A549 (cell line): ENCODE measurements around the gene P4HB. TPM values are rescaled to one million over a fixed set of nuclear protein-coding genes. Genes with fewer than 3 reads are reported as not detected.

Source experiments
- ATAC-seq, 2 experiments: fragments of 200-7000 bp in 1 of 2; fragments of >200 bp in 1 of 2; cut with Nextera tagmentation in 1 of 2; cut with Tn5 transposase in 1 of 2; 3 replicates each; pipeline versions ENCODE4 v1.8.0 to v1.9.1; 2018 to 2020; ENCODE audit warnings: mild to moderate bottlenecking in 1 of 2, moderate library complexity in 1 of 2
- CTCF ChIA-PET: fragments of 300-600 bp; sonication (Branson Sonifier 250); formaldehyde crosslinking; extraction: SDS; loops from one replicate; lab custom pipeline; 2021; ENCODE audit warnings: antibody characterized with exemption, inconsistent platforms; lab: Yijun Ruan, JAX
- POLR2A ChIA-PET: fragments of 350-600 bp; formaldehyde crosslinking; extraction: SDS; loops from one replicate; lab custom pipeline; 2021; ENCODE audit warnings: antibody characterized with exemption, inconsistent platforms; lab: Yijun Ruan, JAX
- DNase-seq, 2 experiments: peaks; one replicate each; pipeline versions ENCODE4 v3.0.0 to v3.0.0-alpha.2; 2011 to 2016; ENCODE audit warnings: low read depth in 1 of 2, low spot score in 1 of 2
- FAIRE-seq: peaks from 2 replicates; lab custom pipeline; 2011; peaks lifted over from hg19 to GRCh38; lab: Jason Lieb, UNC
- H3K27ac ChIP-seq, 2 experiments: fragments of >200 bp; sonication (Bioruptor Twin); formaldehyde crosslinking; 3 replicates each; pipeline ENCODE4 v1.5.1; 2016 to 2017
- H3K4me1 ChIP-seq: fragments of >200 bp; sonication (Bioruptor Twin); formaldehyde crosslinking; 3 replicates; pipeline ENCODE4 v1.6.1; 2016
- H3K4me2 ChIP-seq: fragments of >200 bp; sonication (Bioruptor Twin); formaldehyde crosslinking; 3 replicates; pipeline ENCODE4 v1.6.1; 2016
- H3K4me3 ChIP-seq: fragments of >200 bp; sonication (Bioruptor Twin); formaldehyde crosslinking; 3 replicates; pipeline ENCODE4 v1.5.1; 2016
- H3K9me3 ChIP-seq: fragments of >200 bp; sonication (Bioruptor Twin); formaldehyde crosslinking; 3 replicates; pipeline ENCODE4 v1.6.1; 2016
- BHLHE40 ChIP-seq: IDR thresholded peaks from 2 replicates; pipeline ENCODE4 v1.6.1; 2012; ENCODE audit warnings: low read depth, low read length, inconsistent platforms
- CHD2 ChIP-seq: fragments of 150-350 bp; IDR thresholded peaks from 2 replicates; pipeline ENCODE4 v1.6.1; 2014; ENCODE audit warnings: low read length; ENCODE audit not compliant: partially characterized antibody
- CHD4 ChIP-seq: fragments of 200-600 bp; sonication (generic); IDR thresholded peaks from 2 replicates; pipeline ENCODE4 v1.6.1; 2016; ENCODE audit warnings: antibody characterized with exemption, mild to moderate bottlenecking, borderline replicate concordance
- ESRRA ChIP-seq: fragments of 150-350 bp; IDR thresholded peaks from 2 replicates; pipeline ENCODE4 v1.6.1; 2014; ENCODE audit warnings: mild to moderate bottlenecking, low read length, borderline replicate concordance
- FOXS1 ChIP-seq: fragments of 250-450 bp; sonication (Bioruptor Pico); IDR thresholded peaks from 2 replicates; pipeline ENCODE4 v1.5.0; 2020; ENCODE audit warnings: mild to moderate bottlenecking, moderate library complexity
- HDAC2 ChIP-seq: fragments of 200-600 bp; sonication (generic); IDR thresholded peaks from 2 replicates; pipeline ENCODE4 v1.6.1; 2016
- HEYL ChIP-seq: fragments of 250-450 bp; sonication (Bioruptor Pico); IDR thresholded peaks from 2 replicates; pipeline ENCODE4 v1.8.0; 2021; ENCODE audit warnings: mild to moderate bottlenecking, moderate library complexity
- JUN ChIP-seq, 2 experiments: fragments of >200 bp; sonication (Bioruptor Twin); formaldehyde crosslinking; IDR thresholded peaks; 2 replicates in 1 of 2; 3 replicates in 1 of 2; pipeline ENCODE4 v1.6.1; 2016 to 2017
- RCOR1 ChIP-seq: fragments of 150-350 bp; IDR thresholded peaks from 2 replicates; pipeline ENCODE4 v1.6.1; 2014; ENCODE audit warnings: antibody characterized with exemption, low read length, low read depth
- SMC3 ChIP-seq: fragments of >200 bp; sonication (Bioruptor Twin); formaldehyde crosslinking; IDR thresholded peaks from 3 replicates; pipeline ENCODE4 v1.6.1; 2018; ENCODE audit warnings: inconsistent platforms
- TFCP2L1 ChIP-seq: fragments of 250-450 bp; sonication (Bioruptor Pico); IDR thresholded peaks from 2 replicates; pipeline ENCODE4 v1.5.0; 2021; ENCODE audit warnings: mild to moderate bottlenecking
- TP53 ChIP-seq: fragments of 250-450 bp; sonication (Bioruptor Pico); IDR thresholded peaks from 2 replicates; pipeline ENCODE4 v1.5.0; 2021; ENCODE audit warnings: mild to moderate bottlenecking, moderate library complexity
- WGBS: methylation state at CpG from one replicate; pipeline ENCODE4 v1.1.6; 2017; ENCODE audit errors: missing lambda C conversion rate; 5-methylcytosine and 5-hydroxymethylcytosine counted together
- polyA plus RNA-seq, 4 experiments: library from polyadenylated mRNA; depleted of rRNA in 3 of 4; stranded (reverse); fragments of >200 nt; fragmentation: RNase III in 1 of 4; extraction: RNeasy Plus Mini Kit Qiagen cat#74134 plus additional on column Dnase treatment in 1 of 4; gene quantifications; 2 replicates in 3 of 4; 3 replicates in 1 of 4; pipeline ENCODE4 v1.2.3, GENCODE V29; 2011 to 2017
- TF ChIP-seq, protein P1 (sequence below): fragments of >200 bp; sonication (Bioruptor Twin); formaldehyde crosslinking; IDR thresholded peaks from 3 replicates; pipeline ENCODE4 v1.6.1; 2016
- TF ChIP-seq, protein P2 (sequence below): fragments of >200 bp; sonication (Bioruptor Twin); formaldehyde crosslinking; IDR thresholded peaks from 2 replicates; pipeline ENCODE4 v1.6.1; 2016
- TF ChIP-seq, protein P3 (sequence below): IDR thresholded peaks from 2 replicates; pipeline ENCODE4 v1.6.1; 2012
- TF ChIP-seq, protein P4 (sequence below): IDR thresholded peaks from 2 replicates; pipeline ENCODE4 v1.6.1; 2012; ENCODE audit warnings: low read depth, borderline replicate concordance
- TF ChIP-seq, protein P5 (sequence below): fragments of 250-450 bp; sonication (Bioruptor Pico); IDR thresholded peaks from 2 replicates; pipeline ENCODE4 v1.5.0; 2021; ENCODE audit warnings: mild to moderate bottlenecking, moderate library complexity, borderline replicate concordance

P4HB gene
- polyA plus RNA-seq, 2 of the 4 experiments (the other 2 are of a cell fraction), result 102 to 622 TPM

DNA sequence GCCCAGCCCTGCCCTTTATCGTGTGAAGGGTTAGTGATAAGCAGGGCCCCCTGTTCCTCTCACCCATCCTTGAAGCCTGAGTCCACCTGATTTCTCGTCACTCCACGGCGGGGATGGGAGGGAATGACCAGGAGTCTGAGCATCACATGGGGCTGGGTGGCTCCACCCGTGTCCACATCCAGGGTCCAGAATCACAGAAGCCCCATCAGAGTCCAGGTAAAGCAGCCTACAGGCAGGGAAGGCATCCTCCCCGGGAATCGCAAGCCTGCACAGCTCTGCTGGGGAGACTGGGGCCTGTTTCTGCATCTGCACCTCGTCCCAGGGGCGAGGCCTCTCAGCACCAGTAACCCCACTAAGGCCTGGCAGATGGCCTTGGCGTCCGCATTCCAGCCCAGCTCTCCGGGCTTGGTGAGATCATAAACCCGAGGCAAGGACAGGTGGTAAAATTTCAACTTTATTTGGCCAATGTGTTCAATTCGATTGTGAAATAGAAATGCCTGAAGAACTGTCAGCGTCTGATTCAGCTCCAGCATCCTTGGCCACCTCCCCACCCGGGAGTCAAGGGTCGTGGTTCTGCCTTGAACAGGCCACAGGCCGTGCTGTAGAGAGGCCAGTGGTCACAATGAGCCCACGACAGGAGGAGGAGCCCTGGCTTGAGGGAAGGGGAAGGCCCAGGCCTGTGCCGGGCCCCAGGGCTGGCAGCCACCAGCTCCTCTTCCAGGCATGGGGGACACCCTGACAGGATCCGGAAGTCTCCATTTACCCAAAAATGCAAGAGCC lies 17.4 kb downstream of the P4HB start:
- no peak overlapping the region for H3K4me3 ChIP-seq
- WGBS, result 81% methylated on average over 21 of the region's 21 CpGs
- no peak overlapping the region for H3K4me2 ChIP-seq
- POLR2A ChIA-PET, result interaction anchor here (2.0 to 2.3 kb wide), 2 partner anchors 10 to 18 kb away, joined by 5 to 12 read pairs; partner anchors contain the start of genes MCRIP1 and P4HB
- TF ChIP-seq HDAC2 (no peak), JUN (IDR thresholded peaks at IDR 0.05) (peak; percentile 26 to 32; a peak in 1 of 5 replicates)
- TF ChIP-seq, all 56 proteins: peak for 1
- H3K9me3 ChIP-seq, result no peaks in the 10 kb centered on the region
- DNase-seq (no peak), ATAC-seq (peak in 1 of 2 experiments; percentile 2; a peak in 1 of 6 replicates), FAIRE-seq (no peak)
- CTCF ChIA-PET, result interaction anchor here (1.1 to 6.0 kb wide), 7 partner anchors 9 to 116 kb away, joined by 3 to 32 read pairs (median 3); partner anchors contain the start of gene PPP1R27
- no peak overlapping the region for H3K27ac ChIP-seq
- no peaks in the 10 kb centered on the region for H3K4me1 ChIP-seq

DNA sequence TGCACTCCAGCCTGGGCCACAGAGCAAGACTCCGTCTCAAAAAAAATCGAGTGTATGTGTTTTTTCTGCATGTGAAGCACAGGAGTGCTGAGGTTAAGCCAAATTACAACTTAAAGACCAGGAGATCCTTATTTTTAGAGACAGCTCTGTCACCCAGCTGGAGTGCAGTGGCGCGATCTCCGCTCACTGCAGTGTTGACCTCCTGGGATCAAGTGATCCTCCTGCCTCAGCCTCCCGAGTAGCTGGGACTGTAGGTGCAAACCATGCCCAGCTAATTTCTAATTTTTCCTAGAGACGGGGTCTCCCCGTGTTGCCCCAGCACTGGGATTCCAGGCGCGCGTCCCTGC lies 18.0 kb downstream of the P4HB start:
- Histone ChIP-seq H3K4me2 (no peak overlapping the region), H3K27ac (no peak overlapping the region), H3K9me3 (no peaks in the 10 kb centered on the region)
- ChIA-PET CTCF (interaction anchor here (0.6 to 6.0 kb wide), 8 partner anchors 8 to 586 kb away, joined by 3 to 32 read pairs (median 3); partner anchors contain the start of gene PPP1R27), POLR2A (interaction anchor here (2.0 to 2.3 kb wide), 2 partner anchors 9 to 18 kb away, joined by 5 to 12 read pairs; partner anchors contain the start of genes MCRIP1 and P4HB)
- 90% methylated on average over 11 of the region's 11 CpGs for WGBS
- no peak for FAIRE-seq
- no peak for ATAC-seq
- TF ChIP-seq BHLHE40 (no peak), CHD2 (no peak), JUN (IDR thresholded peaks at IDR 0.05) (0 out of 5 replicates have a peak, but pooled peaks of 1 of the 2 experiments have one; percentile 26), RCOR1 (no peak)
- TF ChIP-seq, all 56 proteins: peak for 1
- Histone ChIP-seq H3K4me3 (no peak overlapping the region), H3K4me1 (no peaks in the 10 kb centered on the region)
- DNase-seq, result no peak

DNA sequence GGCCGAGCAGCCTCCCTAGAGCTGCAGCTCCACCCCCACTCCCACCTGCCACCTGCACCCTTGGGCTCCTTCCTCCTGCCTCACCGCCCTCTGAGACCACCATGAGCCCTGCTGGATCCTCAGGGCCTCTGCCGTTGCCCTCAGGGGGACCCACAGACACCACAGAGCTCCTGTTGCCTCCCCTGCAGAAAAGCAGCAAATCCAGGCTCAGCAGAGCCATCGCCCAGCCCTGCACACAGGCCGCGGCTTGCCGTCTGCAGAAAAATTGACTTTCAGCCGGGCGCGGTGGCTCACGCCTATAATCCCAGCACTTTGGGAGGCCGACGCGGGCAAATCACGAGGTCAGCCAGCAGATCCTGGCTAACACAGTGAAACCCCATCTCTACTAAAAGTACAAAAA lies 18.5 kb downstream of the P4HB start:
- TF ChIP-seq, protein P1, sequence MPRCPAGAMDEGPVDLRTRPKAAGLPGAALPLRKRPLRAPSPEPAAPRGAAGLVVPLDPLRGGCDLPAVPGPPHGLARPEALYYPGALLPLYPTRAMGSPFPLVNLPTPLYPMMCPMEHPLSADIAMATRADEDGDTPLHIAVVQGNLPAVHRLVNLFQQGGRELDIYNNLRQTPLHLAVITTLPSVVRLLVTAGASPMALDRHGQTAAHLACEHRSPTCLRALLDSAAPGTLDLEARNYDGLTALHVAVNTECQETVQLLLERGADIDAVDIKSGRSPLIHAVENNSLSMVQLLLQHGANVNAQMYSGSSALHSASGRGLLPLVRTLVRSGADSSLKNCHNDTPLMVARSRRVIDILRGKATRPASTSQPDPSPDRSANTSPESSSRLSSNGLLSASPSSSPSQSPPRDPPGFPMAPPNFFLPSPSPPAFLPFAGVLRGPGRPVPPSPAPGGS, result no peak
- TF ChIP-seq, protein P2, sequence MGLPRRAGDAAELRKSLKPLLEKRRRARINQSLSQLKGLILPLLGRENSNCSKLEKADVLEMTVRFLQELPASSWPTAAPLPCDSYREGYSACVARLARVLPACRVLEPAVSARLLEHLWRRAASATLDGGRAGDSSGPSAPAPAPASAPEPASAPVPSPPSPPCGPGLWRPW, result no peak
- TF ChIP-seq TFCP2L1 (CRISPR knock-in tag), result no peak
- TF ChIP-seq HDAC2, result no peak
- no peak for TF ChIP-seq SMC3
- TF ChIP-seq FOXS1 (CRISPR knock-in tag), result no peak
- no peak for TF ChIP-seq TP53 (CRISPR knock-in tag)
- TF ChIP-seq ESRRA, result no peak
- ChIA-PET CTCF (interaction anchor here (0.6 to 6.0 kb wide), 9 partner anchors 11 to 586 kb away, joined by 3 to 32 read pairs (median 3); no protein-coding TSS in a partner anchor), POLR2A (interaction anchor here (2.0 to 2.3 kb wide), 2 partner anchors 9 to 19 kb away, joined by 5 to 12 read pairs; partner anchors contain the start of genes MCRIP1 and P4HB)
- no peak for ATAC-seq
- no peak for DNase-seq
- Histone ChIP-seq H3K4me3 (no peak overlapping the region), H3K4me1 (no peaks in the 10 kb centered on the region), H3K9me3 (no peaks in the 10 kb centered on the region), H3K4me2 (no peak overlapping the region), H3K27ac (no peak overlapping the region)
- WGBS, result 90% methylated on average over 15 of the region's 15 CpGs
- FAIRE-seq, result no peak

DNA sequence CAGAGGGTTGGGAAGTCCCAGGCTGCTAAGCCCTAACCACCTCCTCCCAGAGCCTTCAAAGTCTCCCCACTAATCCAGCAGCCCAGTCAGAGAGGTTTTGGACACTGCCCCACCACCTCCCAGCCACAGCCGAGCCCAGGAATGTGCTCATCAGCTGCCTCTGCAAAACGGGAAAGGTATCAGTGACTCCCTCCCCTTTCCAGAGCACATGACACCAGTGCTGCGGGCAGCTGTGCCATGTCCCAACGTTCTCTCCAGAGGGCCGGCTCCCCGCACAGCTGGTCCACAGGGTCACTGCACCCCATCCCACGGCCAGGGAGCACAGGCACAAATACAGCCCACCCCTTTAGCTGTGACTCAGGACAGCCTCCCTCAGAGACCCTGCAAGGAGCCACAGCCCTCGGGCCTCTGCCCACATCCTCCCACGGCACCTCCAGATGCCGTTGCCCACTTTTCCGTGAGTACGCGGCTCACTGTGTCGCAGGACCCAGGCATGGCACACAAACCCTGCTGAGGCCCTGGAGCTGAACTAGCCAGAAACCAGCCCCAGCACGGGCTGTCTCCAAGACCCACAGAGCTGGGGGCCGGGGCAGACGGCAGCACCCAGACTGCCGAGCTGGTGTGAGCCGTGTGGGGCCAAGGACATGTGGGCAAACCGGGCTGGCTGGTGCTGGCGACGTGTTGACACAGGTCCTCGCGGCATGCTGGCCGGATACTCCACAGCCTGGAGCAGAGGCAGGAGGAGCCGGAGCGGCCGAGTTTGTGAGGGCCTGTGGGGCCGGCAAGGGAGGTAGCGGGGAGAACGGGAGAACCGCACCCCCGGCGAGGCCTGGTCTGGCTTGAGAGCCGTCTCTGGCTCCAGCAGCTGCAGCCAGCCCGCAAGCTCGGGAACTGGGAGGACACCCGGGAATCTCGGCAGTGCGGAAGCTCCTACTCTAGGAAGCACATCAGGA lies 19.2 kb downstream of the P4HB start:
- FAIRE-seq, result no peak
- H3K4me2 ChIP-seq, result no peak overlapping the region
- POLR2A ChIA-PET, result interaction anchor here (2.3 kb wide), 1 partner anchor 8 kb away, joined by 12 read pairs; the partner anchor contains the start of gene MCRIP1

More for the DNA sequence above, 19.2 kb downstream of the P4HB start:
- H3K4me3 ChIP-seq, result no peak overlapping the region
- ATAC-seq, result peak; percentile 6 to 9; a peak in 4 of 6 replicates
- DNase-seq, result no peak
- CTCF ChIA-PET, result interaction anchor here (0.6 to 6.0 kb wide), 9 partner anchors 13 to 124 kb away, joined by 3 to 32 read pairs (median 3); no protein-coding TSS in a partner anchor
- TF ChIP-seq HEYL (CRISPR knock-in tag) (no peak), CHD4 (no peak)
- TF ChIP-seq, protein P3, sequence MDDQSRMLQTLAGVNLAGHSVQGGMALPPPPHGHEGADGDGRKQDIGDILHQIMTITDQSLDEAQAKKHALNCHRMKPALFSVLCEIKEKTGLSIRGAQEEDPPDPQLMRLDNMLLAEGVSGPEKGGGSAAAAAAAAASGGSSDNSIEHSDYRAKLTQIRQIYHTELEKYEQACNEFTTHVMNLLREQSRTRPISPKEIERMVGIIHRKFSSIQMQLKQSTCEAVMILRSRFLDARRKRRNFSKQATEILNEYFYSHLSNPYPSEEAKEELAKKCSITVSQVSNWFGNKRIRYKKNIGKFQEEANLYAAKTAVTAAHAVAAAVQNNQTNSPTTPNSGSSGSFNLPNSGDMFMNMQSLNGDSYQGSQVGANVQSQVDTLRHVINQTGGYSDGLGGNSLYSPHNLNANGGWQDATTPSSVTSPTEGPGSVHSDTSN, result no peak
- TF ChIP-seq, protein P4, sequence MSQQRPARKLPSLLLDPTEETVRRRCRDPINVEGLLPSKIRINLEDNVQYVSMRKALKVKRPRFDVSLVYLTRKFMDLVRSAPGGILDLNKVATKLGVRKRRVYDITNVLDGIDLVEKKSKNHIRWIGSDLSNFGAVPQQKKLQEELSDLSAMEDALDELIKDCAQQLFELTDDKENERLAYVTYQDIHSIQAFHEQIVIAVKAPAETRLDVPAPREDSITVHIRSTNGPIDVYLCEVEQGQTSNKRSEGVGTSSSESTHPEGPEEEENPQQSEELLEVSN, result no peak
- TF ChIP-seq, protein P5, sequence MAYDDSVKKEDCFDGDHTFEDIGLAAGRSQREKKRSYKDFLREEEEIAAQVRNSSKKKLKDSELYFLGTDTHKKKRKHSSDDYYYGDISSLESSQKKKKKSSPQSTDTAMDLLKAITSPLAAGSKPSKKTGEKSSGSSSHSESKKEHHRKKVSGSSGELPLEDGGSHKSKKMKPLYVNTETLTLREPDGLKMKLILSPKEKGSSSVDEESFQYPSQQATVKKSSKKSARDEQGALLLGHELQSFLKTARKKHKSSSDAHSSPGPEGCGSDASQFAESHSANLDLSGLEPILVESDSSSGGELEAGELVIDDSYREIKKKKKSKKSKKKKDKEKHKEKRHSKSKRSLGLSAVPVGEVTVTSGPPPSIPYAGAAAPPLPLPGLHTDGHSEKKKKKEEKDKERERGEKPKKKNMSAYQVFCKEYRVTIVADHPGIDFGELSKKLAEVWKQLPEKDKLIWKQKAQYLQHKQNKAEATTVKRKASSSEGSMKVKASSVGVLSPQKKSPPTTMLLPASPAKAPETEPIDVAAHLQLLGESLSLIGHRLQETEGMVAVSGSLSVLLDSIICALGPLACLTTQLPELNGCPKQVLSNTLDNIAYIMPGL (CRISPR knock-in tag), result no peak
- no peaks in the 10 kb centered on the region for H3K9me3 ChIP-seq
- 86% methylated on average over 37 of the region's 40 CpGs for WGBS
- H3K27ac ChIP-seq, result no peak overlapping the region
- no peaks in the 10 kb centered on the region for H3K4me1 ChIP-seq
